ENCODE measurements around the gene RRAGC. TPM values are rescaled to one million over a fixed set of nuclear protein-coding genes. Genes with fewer than 3 reads are reported as not detected.

The RRAGC gene
- total and polyA plus RNA-seq, 2 of the 13 experiments (the other 11 are each of a cell fraction or from before 2014, with no cell fraction given): 7.6 to 8.0 TPM

GRCh38 chr1:38859561-38860453, at the start of gene RRAGC (continued):
- no peak for TF ChIP-seq ZBTB40 (IDR thresholded peaks at IDR 0.05)
- TF ChIP-seq ZBTB40 (CRISPR knock-in tag; IDR thresholded peaks at IDR 0.05): 0 out of 2 replicates have a peak, but pooled peaks have one; percentile 22
- no peak for TF ChIP-seq RBM39 (IDR thresholded peaks at IDR 0.05; ENCODE audit: low read depth, low read length, poor library complexity, severe bottlenecking)
- TF ChIP-seq GZF1 (CRISPR knock-in tag; IDR thresholded peaks at IDR 0.05): no peak
- TF ChIP-seq KDM3A (CRISPR knock-in tag; IDR thresholded peaks at IDR 0.05; ENCODE audit: low read depth): 0 out of 2 replicates have a peak, but pooled peaks have one; percentile 51
- TF ChIP-seq PRMT3 (CRISPR knock-in tag; IDR thresholded peaks at IDR 0.05; ENCODE audit: borderline replicate concordance, low read depth): no peak
- no peak for TF ChIP-seq ZFP1 (CRISPR knock-in tag; IDR thresholded peaks at IDR 0.05)
- TF ChIP-seq ZNF20 (CRISPR knock-in tag; IDR thresholded peaks at IDR 0.05): no peak
- peak; percentile 37 for TF ChIP-seq MED8 (CRISPR knock-in tag; IDR thresholded peaks at IDR 0.05; ENCODE audit: insufficient replicate concordance)
- TF ChIP-seq RERE (CRISPR knock-in tag; IDR thresholded peaks at IDR 0.05; ENCODE audit: low read depth): no peak
- no peak for TF ChIP-seq ZNF740 (CRISPR knock-in tag; IDR thresholded peaks at IDR 0.05)
- no peak for TF ChIP-seq ZNF558 (CRISPR knock-in tag; IDR thresholded peaks at IDR 0.05; ENCODE audit: borderline replicate concordance)
- no peak for TF ChIP-seq ZNF839 (CRISPR knock-in tag; IDR thresholded peaks at IDR 0.05; ENCODE audit: borderline replicate concordance)
- no peak for TF ChIP-seq ZBTB1 (CRISPR knock-in tag; IDR thresholded peaks at IDR 0.05; ENCODE audit: borderline replicate concordance)
